Stimulated activated CD4-positive, alpha-beta T cell treated with anti-CD3 and anti-CD28 coated beads, Interleukin-1b, Interleukin-23, amount 100 ng/mL, for 48 hours (primary cell): ENCODE results near the gene MEI1.
A peak's percentile ranks its signal among the peaks of the same experiment; 100 is the strongest.
"Not testable (repeated sequence)": the region's sequence is repeated elsewhere in the genome, so short reads cannot be mapped to it uniquely, and the experiment has no call there.

Experiments
- DNase-seq: peaks from one replicate; pipeline ENCODE4 v3.0.0-alpha.2; 2020

The MEI1 gene

DNA sequence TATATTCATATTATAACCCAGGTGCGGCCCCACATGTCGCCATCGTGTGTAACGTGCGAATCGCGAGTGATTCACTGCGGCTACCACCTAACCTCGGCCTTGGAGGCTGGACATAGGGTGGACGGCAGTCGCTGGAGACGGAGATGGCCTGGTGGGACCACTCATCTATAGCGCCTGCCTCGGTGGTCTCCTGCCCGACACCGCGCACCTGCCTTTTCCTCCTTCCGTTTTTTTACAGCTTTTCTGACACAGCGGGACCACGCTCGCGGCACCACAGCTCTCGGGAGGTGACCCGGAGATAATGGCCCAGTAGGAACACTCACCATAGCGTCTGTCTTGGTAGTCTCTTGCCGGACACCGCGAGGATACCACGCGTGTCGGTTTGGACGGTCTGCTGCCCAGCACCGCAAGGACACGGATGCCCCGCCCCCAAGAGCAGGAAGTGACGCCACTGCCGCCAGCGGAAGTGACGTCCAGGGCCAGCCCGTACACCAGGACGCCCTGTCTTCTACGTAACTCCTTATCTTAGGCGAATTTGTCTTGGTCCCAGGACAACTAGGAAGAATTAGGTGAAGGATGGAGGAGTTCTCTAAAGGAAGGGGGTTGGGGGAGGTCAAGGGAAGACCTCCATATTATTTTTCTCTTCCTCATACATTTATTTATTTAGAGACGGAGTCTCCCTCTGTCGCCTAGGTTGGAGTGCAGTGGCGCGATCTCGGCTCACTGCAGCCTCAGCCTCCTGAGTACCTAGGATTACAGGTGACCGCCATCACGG lies 17.1 kb upstream of the MEI1 start:
- DNase-seq = peak; percentile 85

DNA sequence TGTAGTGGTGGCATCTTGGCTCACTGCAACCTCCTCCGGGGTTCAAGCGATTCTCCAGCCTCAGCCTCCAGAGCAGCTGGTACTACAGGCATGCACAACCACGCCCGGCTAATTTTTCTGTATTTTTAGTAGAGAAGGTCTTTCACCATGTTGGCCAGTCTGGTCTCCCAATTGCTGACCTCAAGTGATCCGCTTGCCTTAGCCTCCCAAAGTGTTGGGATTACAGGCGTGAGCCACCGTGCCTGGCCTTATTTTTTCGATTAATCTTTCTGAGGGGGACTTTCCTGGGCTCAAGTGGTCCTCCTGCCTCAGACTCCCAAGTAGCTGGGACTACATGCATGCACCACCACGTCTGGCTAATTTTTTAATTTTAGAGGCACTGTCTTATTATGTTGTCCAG lies 16.3 kb upstream of the MEI1 start:
- DNase-seq = no peak

DNA sequence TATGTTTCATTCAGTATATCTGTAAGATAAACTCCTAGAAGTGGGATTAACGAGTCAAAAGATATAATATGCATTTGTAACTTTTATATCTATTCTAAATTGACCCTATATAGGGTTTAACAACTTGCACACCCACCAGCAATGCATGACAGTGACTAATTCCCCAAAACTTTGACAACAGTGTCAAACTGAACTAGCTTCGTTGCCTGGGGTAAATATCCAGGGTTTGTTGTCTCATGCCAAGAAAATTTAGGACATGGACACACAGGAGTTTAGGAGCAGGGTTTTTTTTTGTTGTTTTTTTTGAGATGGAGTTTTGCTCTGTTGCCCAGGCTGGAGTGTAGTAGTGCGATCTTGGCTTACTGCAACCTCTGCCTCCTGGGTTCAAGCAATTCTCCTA lies 15.7 kb upstream of the MEI1 start:
- DNase-seq = no peak

DNA sequence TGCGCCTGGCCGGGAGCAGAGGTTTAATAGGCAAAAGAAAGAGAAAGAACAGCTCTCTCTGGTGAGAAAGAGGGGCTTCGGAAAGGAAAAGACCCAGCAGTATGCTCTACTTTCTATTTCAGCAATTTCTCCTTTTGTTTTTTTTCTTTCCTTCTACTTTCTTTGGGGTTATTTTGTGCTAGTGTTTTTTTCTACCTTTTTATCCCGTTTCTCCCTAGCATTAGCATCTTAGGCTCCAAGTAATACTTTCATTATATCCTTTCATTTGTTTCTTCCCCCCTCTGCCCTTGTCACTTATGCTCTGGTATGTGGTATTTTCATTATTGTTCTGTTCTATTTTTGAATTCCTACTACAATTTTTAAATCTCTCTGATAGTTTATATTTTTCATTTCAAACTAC lies 15.1 kb upstream of the MEI1 start:
- no peak for DNase-seq

DNA sequence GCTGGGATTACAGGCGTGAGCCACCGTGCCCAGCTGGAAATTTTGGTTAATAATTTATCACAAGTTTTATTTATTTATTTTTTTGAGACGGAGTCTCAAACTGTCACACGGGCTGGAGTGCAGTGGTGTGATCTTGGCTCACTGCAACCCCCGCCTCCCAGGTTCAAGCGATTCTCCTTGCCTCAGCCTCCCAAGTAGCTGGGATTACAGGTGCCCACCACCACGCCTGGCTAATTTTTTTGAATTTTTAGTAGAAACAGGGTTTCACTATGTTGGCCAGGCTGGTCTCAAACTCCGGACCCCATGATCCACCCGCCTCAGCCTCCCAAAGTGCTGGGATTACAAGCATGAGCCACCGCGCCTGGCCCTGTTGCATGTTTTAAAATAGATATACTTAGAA lies 12.4 kb upstream of the MEI1 start:
- not testable (repeated sequence) for DNase-seq

- peak; percentile 24 for DNase-seq
These were observed 11.4 kb upstream of the MEI1 start for GRCh38 chr22:41687901-41688364.

- DNase-seq = peak; percentile 94
These were observed 10.7 kb upstream of the MEI1 start, which contains the start of gene SNU13 for GRCh38 chr22:41688365-41689211. Gene SNU13 (minus strand): TSS chr22:41688867. CDS start chr22:41688796, 71 bp downstream.

- DNase-seq = no peak
These were observed 8.8 kb upstream of the MEI1 start for GRCh38 chr22:41690476-41690875.

GRCh38 chr22:41695211-41695610 lies 4.1 kb upstream of the MEI1 start:
- no peak for DNase-seq

DNA sequence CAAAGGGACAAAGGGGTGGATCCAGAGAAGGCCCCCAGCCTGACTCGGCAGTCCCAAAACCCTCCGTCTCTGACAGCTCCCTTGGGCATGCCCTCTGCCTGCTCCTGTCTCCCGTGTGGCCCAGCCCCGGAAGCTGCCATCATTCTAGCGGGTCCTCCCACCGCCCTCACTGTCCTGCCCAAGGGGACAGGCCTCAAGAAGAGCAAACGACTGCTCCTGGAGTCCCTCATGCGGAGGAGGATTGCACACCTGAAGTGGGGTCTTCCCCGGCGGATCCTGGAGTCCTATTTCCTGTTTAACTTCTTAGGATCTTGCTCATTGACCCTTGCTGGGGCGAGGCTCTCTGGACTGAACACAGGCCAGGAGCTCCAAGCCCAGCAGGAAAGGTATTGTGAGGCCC lies 2.6 kb upstream of the MEI1 start:
- no peak for DNase-seq

- peak; percentile 88 for DNase-seq
These were observed 2.1 kb upstream of the MEI1 start for GRCh38 chr22:41697126-41697775.

DNA sequence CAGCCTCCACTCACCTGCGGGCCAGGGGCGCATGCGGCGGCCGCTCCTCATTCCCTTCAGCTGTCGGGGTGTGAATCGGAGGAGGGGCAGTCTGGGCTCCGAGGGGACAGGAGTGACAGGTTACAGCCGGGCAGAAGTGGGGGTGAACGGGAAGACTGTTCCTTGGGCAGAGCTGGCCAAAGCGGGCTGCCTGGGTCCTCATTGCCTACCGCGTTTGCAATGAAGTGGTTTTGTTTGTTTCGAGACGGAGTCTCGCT lies 733 bp downstream of the MEI1 start:
- DNase-seq = no peak

DNA sequence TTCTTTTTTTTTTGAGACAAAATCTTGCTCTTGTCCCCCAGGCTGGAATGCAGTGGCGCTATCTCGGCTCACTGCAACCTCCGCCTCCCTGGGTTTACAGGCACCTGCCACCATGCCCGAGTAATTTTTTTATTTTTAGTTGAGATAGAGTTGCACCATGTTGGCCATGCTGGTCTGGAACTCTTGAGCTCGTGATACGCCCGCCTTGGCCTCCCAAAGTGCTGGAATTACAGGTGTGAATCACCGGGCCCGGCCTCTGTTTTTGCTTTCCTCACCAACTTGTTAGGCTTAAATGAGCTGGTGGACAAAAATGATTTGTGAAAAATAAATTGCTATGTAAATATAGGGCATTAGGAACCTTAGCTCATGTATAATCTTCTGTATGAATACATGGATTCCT lies 3.5 kb downstream of the MEI1 start:
- DNase-seq = no peak

- no peak for DNase-seq
These were observed 10.0 kb downstream of the MEI1 start for GRCh38 chr22:41709341-41709740.

DNA sequence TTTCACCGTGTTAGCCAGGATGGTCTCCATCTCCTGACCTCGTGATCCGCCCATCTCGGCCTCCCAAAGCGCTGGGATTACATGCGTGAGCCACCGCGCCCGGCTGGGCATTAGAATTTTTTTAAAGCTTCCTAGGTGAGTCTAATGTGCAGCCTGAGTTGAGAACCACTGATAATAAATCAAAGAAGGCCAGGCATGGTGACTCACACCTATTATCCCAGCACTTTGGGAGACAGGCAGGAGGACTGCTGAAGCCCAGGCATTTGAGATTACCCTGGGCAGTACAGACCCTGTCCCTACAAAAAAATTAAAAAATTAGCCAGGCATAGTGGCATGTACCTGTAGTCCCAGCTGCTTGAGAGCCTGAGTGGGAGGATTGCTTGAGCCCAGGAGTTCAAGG lies 13.7 kb downstream of the MEI1 start:
- no peak for DNase-seq

GRCh38 chr22:41722496-41722895 lies 23.2 kb downstream of the MEI1 start:
- DNase-seq = no peak

- no peak for DNase-seq
These were observed 26.3 kb downstream of the MEI1 start for GRCh38 chr22:41725510-41726110.

- no peak for DNase-seq
These were observed 32.3 kb downstream of the MEI1 start for GRCh38 chr22:41731609-41732008.

DNA sequence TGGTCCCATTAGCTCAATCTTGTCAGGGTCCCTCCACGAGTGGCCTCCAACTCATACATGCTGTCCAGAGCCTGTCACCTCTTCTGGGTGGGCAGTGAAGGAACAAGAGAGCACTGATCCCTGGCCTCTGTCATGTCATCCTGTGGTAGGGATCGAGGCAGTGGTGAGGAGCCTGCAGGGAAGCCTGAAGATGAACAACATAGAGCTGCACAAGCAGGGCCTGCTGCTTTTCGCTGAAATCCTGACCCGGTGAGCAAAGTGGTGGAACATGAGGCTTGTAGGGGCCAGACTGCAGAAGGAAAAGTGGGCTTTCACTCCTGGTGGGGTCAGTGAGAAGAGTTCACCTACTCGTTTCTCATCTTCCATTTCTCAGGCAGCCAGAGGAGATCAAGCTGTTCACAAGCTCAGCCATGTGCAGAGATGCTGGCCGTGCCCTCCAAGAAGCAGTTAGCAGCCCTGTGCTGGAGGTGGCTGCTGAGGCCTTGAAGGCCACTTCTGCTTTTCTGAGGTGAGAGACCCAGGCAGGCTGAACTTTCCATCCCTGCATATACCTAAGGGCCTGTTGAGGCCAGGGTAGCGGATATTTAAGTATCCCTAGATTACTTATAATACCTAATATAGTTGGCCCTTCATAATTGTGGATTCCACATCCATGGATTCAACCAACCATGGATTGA lies 32.9 kb downstream of the MEI1 start:
- DNase-seq = no peak

DNA sequence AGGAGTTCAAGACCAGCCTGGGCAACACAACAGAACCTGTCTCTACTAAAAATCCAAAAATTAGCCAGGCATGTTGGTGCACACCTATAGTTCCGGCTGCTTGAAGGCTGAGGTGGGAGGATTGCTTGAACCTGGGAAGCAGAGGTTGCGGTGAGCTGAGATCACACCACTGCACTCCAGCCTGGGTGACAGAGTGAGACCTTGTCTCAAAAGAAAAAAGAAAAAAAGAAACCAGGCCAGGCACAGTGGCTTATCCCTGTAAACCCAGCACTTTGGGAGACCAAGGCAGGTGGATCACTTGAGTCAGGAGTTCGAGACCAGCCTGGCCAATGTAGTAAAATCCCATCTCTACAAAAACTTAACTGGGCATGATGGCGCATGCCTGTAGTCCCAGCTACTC lies 33.9 kb downstream of the MEI1 start:
- not testable (repeated sequence) for DNase-seq

DNA sequence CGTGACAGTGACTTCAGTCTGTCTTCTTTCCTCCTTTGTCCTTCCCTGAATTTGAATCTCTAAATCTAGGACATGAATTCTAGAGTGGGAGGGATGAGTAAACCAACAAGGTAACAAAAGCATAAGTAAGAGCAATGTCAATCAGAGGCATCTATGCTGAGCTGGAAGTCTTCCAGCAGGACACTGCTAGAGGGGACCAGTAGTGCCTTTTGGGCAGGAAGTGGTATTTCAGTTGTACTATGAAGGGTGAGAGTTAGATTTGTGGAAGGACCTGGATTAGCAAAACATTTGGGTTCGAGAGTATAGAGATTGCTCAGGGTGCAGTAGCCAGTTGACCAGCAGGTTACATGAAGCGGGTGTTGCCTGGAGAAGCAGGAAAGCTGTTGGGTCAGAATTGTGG lies 40.3 kb downstream of the MEI1 start:
- DNase-seq = no peak

DNA sequence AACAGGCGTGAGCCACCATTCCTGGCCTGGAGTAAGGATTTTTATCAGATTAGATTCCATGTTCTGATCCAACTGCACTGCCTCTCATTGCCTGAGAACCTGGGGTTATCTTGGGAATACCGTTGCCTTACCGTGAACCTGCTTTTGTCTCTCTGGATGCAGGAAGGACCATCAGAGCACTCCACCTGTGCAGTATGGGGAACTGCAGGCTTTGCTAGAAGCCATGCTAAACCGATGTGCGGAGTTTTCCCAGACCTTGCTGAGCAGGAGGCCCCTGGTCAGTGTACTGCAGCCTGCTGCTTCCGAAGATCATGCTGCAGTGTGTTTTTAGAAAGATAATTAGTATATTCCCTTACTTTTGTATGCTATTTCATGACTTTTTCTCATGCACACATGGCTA lies 43.6 kb downstream of the MEI1 start:
- DNase-seq = no peak

DNA sequence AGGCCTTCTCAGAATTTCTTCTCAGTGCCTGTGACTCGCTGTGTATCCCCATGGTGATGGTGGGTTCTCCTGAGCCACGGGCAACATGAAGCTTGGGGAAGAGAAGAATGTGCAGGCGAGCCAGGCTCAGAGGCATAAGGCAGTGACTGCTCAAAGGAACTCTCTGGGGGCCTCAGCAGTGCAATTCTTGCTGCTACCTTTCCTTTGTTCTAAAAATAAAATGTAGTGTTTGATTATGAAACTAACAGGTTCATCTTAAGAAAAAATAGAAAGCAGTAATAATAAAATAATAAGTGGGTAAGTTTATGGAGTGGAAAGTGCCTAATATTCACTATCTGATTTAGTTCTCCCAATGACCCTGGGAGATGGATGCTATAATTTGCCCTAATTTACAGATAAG lies 46.7 kb downstream of the MEI1 start:
- no peak for DNase-seq
